GM15510 (cell line): ENCODE measurements around the gene ZNF45.

Source experiments
- POLR2A ChIP-seq: IDR thresholded peaks from 3 replicates; pipeline ENCODE4 v1.6.1; 2011; ENCODE audit warnings: borderline replicate concordance; ENCODE audit not compliant: insufficient read length; ENCODE audit errors: extremely low read depth

Gene ZNF45

GRCh38 chr19:43934985-43935708 lies at the start of gene ZNF45:
TSS of gene ZNF45 (minus strand) at chr19:43935282. CDS start at chr19:43922185, 13,097 bp downstream.
- TF ChIP-seq POLR2A, result peak; percentile 66

GRCh38 chr19:43984687-43985000 lies 49.6 kb upstream of the ZNF45 start:
- TF ChIP-seq POLR2A, result no peak

GRCh38 chr19:43983912-43984686 lies 49.0 kb upstream of the ZNF45 start, which contains the start of gene ZNF155:
TSS of gene ZNF155 (plus strand) at chr19:43984188. CDS start at chr19:43988544, 4,356 bp downstream.
- peak; percentile 36 for TF ChIP-seq POLR2A

GRCh38 chr19:43983544-43983911 lies 48.4 kb upstream of the ZNF45 start:
- no peak for TF ChIP-seq POLR2A

GRCh38 chr19:43976732-43977131 lies 41.6 kb upstream of the ZNF45 start:
- TF ChIP-seq POLR2A, result no peak

GRCh38 chr19:43966079-43966694 lies 31.1 kb upstream of the ZNF45 start:
- TF ChIP-seq POLR2A, result no peak

- TF ChIP-seq POLR2A, result no peak
These were observed 25.3 kb upstream of the ZNF45 start for GRCh38 chr19:43960411-43960810.

- TF ChIP-seq POLR2A, result no peak
These were observed 22.8 kb upstream of the ZNF45 start for GRCh38 chr19:43957891-43958290.

GRCh38 chr19:43956827-43957226 lies 21.7 kb upstream of the ZNF45 start:
- no peak for TF ChIP-seq POLR2A

- TF ChIP-seq POLR2A, result peak; percentile 26
These were observed 16.0 kb upstream of the ZNF45 start, which contains the start of gene ZNF221 for GRCh38 chr19:43950834-43951645. TSS of gene ZNF221 (plus strand) at chr19:43951228. CDS start at chr19:43962727, 11,499 bp downstream.

- no peak for TF ChIP-seq POLR2A
These were observed 6.1 kb upstream of the ZNF45 start for GRCh38 chr19:43941209-43941608.

- no peak for TF ChIP-seq POLR2A
These were observed 5.6 kb upstream of the ZNF45 start for GRCh38 chr19:43940719-43941118.

GRCh38 chr19:43939557-43940260 lies 4.6 kb upstream of the ZNF45 start:
- no peak for TF ChIP-seq POLR2A

GRCh38 chr19:43936188-43936587 lies 1.1 kb upstream of the ZNF45 start:
- no peak for TF ChIP-seq POLR2A

GRCh38 chr19:43934055-43934984 lies 762 bp downstream of the ZNF45 start:
- no peak for TF ChIP-seq POLR2A
